Activated T-helper 2 cell treated with anti-CD3 and anti-CD28 coated beads, Interferon-gamma antibody, Interleukin-2, Interleukin-4, amounts not matched to agents 10 μg/mL and 5 μg/mL and 100 μg/mL, durations not matched to agents 14 hours and 24 hours and 36 hours (primary cell): Measurements from ENCODE around the gene CHAF1B. TPM values are rescaled to one million over a fixed set of nuclear protein-coding genes. Genes with fewer than 3 reads are reported as not detected.
"Not testable (repeated sequence)": the region's sequence is repeated elsewhere in the genome, so short reads cannot be mapped to it uniquely, and the experiment has no call there.

Source experiments
- DNase-seq: peaks from one replicate; pipeline ENCODE4 v3.0.0; 2021; ENCODE audit warnings: low spot score
- H3K27ac Mint-ChIP-seq: one replicate; pipeline ENCODE4 v1.8.0; 2021; ENCODE audit warnings: mixed read lengths
- H3K27me3 Mint-ChIP-seq: one replicate; pipeline ENCODE4 v1.8.0; 2021; ENCODE audit warnings: low read depth, mixed read lengths
- H3K36me3 Mint-ChIP-seq: one replicate; pipeline ENCODE4 v1.8.0; 2021; ENCODE audit warnings: low read depth, mixed read lengths
- H3K4me1 Mint-ChIP-seq: one replicate; pipeline ENCODE4 v1.8.0; 2021; ENCODE audit warnings: low read depth, mixed read lengths
- H3K4me3 Mint-ChIP-seq: one replicate; pipeline ENCODE4 v1.8.0; 2021; ENCODE audit warnings: low read depth, mild to moderate bottlenecking, moderate library complexity, mixed read lengths
- H3K9me3 Mint-ChIP-seq: one replicate; pipeline ENCODE4 v1.8.0; 2021; ENCODE audit warnings: mixed read lengths
- intact Hi-C: fragments of 100-400 bp; cut with micrococcal nuclease; formaldehyde crosslinking; loops from one replicate; pipeline ENCODE4 v1.15.1; 2023
- total RNA-seq: library from RNA; stranded (reverse); gene quantifications from 2 replicates; pipeline ENCODE4 v1.2.3, GENCODE V29; 2022

The CHAF1B gene
- 34.2 and 35.8 TPM in 2 replicates for total RNA-seq

DNA sequence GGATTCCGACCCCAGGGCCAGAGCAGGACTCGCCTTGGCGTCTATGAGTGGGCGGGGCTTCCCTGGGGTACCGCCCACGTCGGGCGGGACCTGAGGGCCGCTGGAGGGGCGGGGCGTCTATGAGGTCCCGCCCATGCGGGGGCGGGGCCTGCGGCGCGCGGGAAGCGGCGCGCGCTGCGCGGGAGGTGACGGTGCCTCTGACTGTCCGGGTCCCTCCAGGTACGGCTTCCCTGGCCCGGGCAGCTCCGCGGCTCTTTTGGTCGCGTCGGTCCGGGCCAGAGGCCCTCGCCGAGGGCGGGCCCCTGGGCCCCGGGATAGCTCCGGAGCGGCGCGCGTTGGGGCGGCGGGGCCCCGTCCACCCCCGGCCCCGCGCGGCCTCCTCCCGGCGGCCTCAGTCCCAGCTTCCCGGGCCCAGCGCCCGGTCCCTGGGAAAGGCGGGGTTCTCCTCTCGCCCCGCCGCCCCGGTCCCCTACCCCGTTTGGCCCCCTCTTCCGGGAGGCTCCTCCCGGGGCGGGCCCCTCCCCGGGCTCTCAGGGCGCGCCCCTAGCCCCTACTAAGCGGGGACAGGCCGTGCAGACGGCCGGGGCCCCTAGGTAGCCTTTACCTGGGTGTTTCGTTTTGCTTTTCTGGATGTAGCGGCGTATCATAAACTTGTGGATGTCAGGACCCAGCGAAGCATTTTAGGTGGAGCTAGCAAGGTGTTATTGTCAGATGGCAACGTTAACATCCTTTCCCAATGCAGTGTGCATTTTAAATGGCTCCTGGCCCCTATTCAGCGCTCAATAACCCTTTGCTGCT is at the start of gene CHAF1B:
Gene CHAF1B, plus strand, starts transcription at position 160 of the 798 bp plus-strand sequence. CDS start 745 bp downstream, outside the sequence.
- intact Hi-C loops: loop anchor here (5.0 kb wide), 1 partner anchor 228 kb away; the partner anchor contains the start of gene DOP1B
- Mint-ChIP-seq H3K4me3 (peak within 1 kb of the TSS; percentile 82), H3K27me3 (no peaks in the 10 kb centered on the region), H3K27ac (peak within 1 kb of the TSS; percentile 53), H3K9me3 (no peaks in the 10 kb centered on the region), H3K36me3 (peaks cover 25% of the 10 kb centered on the region), H3K4me1 (peaks cover 24% of the 10 kb centered on the region)
- DNase-seq: peak; percentile 83

DNA sequence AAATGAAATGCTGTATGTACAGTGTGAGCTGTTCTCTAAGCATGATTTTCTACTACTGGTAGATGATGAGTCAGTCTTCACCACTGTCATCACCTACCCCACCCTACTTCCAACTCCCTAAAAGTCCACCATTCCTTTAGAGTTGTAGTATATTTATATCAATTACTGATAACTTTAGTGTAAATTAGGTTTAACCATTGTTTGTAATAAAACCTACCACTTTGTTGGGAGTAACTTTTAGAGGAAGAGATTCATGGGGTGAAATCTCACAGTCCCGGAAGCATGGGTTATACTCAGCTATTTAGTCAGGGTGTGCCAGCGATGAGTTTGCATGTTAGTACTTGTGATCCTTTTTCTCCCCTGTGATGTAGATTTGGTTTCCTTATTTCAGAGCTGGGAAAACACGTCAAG is 48.1 kb upstream of the CHAF1B start:
- H3K4me1 Mint-ChIP-seq: peaks cover 9% of the 10 kb centered on the region
- H3K27me3 Mint-ChIP-seq: no peaks in the 10 kb centered on the region
- H3K36me3 Mint-ChIP-seq: peaks cover 52% of the 10 kb centered on the region
- no peak for DNase-seq
- no peak overlapping the region for H3K4me3 Mint-ChIP-seq
- no peak overlapping the region for H3K27ac Mint-ChIP-seq
- intact Hi-C loops: no loop called here
- no peaks in the 10 kb centered on the region for H3K9me3 Mint-ChIP-seq

DNA sequence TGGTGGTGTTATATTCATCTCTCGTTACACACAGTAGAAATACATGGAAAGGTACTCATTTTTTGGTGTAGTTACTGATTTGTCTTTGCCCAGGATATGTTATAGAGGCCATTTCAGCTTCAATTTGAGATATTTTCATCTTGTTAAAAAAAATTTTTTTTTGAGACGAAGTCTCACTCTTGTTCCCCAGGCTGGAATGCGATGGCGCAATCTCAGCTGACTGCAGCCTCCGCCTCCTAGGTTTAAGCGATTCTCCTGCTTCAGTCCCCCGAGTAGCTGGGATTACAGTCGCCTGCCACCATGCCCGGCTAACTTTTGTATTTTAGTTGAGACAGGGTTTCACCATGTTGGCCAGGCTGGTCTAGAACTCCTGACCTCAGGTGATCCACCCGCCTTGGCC is 46.2 kb upstream of the CHAF1B start:
- peaks cover 5% of the 10 kb centered on the region for H3K4me1 Mint-ChIP-seq
- DNase-seq: no peak
- no peaks in the 10 kb centered on the region for H3K9me3 Mint-ChIP-seq
- peaks cover 52% of the 10 kb centered on the region for H3K36me3 Mint-ChIP-seq
- intact Hi-C loops: no loop called here
- H3K27ac Mint-ChIP-seq: no peak overlapping the region
- no peaks in the 10 kb centered on the region for H3K27me3 Mint-ChIP-seq
- H3K4me3 Mint-ChIP-seq: no peak overlapping the region

DNA sequence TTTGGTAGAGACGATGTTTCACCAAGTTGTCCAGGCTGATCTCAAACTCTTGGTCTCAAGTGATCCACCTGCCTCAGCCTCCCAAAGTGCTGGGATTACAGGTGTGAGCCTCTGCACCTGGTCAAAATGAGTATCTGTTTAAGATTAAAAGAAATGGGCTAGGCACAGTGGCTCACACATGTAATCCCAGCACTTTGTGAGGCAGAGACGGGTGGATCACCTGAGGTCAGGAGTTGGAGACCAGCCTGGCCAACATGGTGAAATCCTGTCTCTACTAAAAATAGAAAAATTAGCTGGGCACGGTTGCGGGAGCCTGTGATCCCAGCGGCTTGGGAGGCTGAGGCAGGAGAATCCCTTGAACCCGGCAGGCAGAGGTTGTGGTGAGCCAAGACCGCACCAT is 42.6 kb upstream of the CHAF1B start:
- H3K9me3 Mint-ChIP-seq, H3K4me1 Mint-ChIP-seq, intact Hi-C loops, H3K27ac Mint-ChIP-seq, H3K27me3 Mint-ChIP-seq, DNase-seq, H3K4me3 Mint-ChIP-seq: not testable (repeated sequence)
- peaks cover 56% of the 10 kb centered on the region for H3K36me3 Mint-ChIP-seq

DNA sequence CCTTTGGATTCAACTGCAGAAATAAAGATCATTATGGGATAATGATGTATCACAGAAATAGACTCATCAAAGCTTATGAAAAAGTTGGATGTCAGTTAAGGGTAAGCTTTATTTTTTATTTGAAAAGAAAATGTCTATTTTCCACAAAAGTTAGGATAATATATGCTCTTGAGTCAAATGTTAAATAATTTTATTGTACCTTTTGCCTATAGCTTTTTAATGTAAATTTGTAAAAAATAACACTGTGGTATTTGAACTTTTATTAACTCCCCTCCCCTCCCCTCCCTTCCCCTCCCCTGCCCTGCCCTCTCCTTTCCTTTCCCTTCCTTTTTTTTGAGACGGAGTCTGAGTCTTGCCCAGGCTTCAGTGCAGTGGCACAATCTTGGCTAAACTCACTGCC is 40.3 kb upstream of the CHAF1B start:
- peaks cover 3% of the 10 kb centered on the region for H3K4me1 Mint-ChIP-seq
- intact Hi-C loops: no loop called here
- no peaks in the 10 kb centered on the region for H3K27me3 Mint-ChIP-seq

DNA sequence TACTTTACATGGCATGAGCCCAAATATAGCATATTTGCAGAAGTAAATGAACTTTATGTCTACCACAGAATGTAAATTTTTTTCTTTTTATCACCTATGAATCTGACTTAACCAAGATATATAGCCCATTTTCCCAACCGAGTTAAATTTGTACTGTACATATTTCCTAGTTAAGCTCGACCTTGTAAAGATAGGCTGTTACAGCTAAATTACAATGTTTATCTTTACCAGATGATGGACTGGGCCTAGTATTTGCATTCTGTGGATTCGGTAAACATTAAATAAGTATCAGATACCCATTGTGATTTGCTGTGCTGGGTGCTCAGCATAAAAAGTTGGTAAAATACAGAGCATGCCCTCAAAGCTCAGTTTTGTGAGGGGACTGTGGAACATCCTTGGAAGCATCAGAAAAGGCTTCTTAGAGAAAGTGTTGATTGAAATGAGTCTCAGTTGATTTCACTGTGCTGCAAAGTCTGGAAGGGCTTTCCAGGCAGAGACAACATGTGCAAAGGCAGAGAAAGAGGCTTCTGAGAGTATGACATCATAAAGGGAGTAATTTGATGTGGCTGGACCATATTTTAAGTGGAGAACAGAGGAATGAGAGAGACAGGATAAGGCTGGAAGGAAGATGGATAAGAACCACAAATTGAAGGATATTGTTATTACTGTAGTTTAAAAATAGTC is 37.8 kb upstream of the CHAF1B start:
- Mint-ChIP-seq H3K4me1 (peaks cover 3% of the 10 kb centered on the region), H3K9me3 (no peaks in the 10 kb centered on the region), H3K4me3 (no peak overlapping the region), H3K27ac (no peak overlapping the region), H3K27me3 (no peaks in the 10 kb centered on the region), H3K36me3 (peaks cover 58% of the 10 kb centered on the region)
- intact Hi-C loops: no loop called here
- DNase-seq: no peak

More for the DNA sequence above, 40.3 kb upstream of the CHAF1B start:
- H3K27ac Mint-ChIP-seq: no peak overlapping the region
- H3K36me3 Mint-ChIP-seq: peaks cover 52% of the 10 kb centered on the region
- no peak for DNase-seq
- H3K4me3 Mint-ChIP-seq: no peak overlapping the region
- no peaks in the 10 kb centered on the region for H3K9me3 Mint-ChIP-seq

DNA sequence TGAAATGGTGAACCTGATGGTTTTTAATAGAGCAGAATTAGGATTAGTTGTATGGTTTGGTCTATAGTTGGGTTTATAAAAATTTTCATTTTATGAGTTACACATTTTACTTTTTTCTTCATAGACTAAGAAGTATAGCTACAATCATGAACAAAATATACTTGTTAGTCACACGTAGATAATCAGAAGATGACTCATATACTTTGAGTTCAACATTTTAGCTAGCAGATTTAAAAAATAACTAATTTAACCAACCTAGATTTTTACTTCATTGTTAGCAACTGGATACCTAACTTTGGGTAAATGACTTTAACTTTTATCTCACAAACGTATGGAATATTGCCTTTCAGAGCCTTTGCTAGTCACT is 37.2 kb upstream of the CHAF1B start:
- H3K9me3 Mint-ChIP-seq: no peaks in the 10 kb centered on the region
- peaks cover 3% of the 10 kb centered on the region for H3K4me1 Mint-ChIP-seq
- no peak overlapping the region for H3K4me3 Mint-ChIP-seq
- intact Hi-C loops: no loop called here
- peaks cover 61% of the 10 kb centered on the region for H3K36me3 Mint-ChIP-seq
- no peak overlapping the region for H3K27ac Mint-ChIP-seq
- DNase-seq: no peak
- H3K27me3 Mint-ChIP-seq: no peaks in the 10 kb centered on the region

DNA sequence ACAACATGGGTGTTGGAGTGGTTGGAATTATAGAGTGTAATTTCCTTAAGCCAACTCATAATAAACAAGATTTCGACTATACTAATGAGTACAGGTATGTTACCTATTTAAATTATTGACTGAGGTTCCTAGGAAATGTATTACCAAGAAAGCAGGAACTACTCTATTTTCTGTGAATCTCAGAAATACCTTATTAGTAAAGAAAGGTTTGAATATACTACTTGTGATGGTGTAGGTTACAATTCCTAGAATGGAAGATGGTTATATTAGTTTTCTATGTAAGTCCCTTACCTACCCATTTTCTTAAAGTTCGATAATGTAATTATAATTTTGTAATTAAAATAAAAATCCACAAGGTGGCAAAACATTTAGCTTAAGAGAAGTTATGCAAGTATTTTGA is 35.9 kb upstream of the CHAF1B start:
- no peak overlapping the region for H3K27ac Mint-ChIP-seq
- H3K4me3 Mint-ChIP-seq: no peak overlapping the region
- H3K27me3 Mint-ChIP-seq: no peaks in the 10 kb centered on the region
- H3K4me1 Mint-ChIP-seq: peaks cover 3% of the 10 kb centered on the region
- DNase-seq: no peak
- no peaks in the 10 kb centered on the region for H3K9me3 Mint-ChIP-seq
- H3K36me3 Mint-ChIP-seq: peaks cover 60% of the 10 kb centered on the region
- intact Hi-C loops: no loop called here

DNA sequence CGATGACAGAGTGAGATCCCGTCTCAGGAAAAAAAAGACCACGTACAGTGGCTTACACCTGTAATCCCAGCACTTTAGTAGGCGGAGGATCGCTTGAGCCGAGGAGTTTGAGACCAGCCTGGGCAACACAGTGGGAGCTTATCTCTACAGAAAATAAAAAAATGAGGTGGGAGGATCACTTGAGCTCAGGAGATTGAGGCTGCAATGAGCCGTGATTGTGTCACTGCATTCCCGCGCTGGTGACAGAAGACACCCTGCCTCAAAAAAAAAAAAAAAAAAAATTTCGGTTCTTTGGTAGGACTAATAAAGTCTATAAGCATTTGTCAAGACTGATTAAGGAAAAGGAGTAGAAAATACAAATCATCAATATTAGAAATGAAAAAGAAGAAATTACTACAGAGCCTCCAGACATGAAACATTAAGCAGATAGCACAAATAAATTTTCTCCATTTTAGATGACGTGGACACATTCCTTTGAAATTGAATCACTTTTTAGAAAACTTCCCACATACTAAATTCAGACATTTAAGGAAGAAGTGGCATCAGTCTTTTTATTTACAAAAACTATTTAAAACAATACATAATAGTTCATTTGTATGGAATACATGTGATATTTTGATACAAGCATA is 34.8 kb upstream of the CHAF1B start:
- no peak overlapping the region for H3K4me3 Mint-ChIP-seq
- H3K9me3 Mint-ChIP-seq: no peaks in the 10 kb centered on the region
- intact Hi-C loops: no loop called here
- H3K36me3 Mint-ChIP-seq: peaks cover 59% of the 10 kb centered on the region
- H3K4me1 Mint-ChIP-seq: peaks cover 3% of the 10 kb centered on the region
- no peak for DNase-seq
- H3K27ac Mint-ChIP-seq: no peak overlapping the region
- no peaks in the 10 kb centered on the region for H3K27me3 Mint-ChIP-seq

DNA sequence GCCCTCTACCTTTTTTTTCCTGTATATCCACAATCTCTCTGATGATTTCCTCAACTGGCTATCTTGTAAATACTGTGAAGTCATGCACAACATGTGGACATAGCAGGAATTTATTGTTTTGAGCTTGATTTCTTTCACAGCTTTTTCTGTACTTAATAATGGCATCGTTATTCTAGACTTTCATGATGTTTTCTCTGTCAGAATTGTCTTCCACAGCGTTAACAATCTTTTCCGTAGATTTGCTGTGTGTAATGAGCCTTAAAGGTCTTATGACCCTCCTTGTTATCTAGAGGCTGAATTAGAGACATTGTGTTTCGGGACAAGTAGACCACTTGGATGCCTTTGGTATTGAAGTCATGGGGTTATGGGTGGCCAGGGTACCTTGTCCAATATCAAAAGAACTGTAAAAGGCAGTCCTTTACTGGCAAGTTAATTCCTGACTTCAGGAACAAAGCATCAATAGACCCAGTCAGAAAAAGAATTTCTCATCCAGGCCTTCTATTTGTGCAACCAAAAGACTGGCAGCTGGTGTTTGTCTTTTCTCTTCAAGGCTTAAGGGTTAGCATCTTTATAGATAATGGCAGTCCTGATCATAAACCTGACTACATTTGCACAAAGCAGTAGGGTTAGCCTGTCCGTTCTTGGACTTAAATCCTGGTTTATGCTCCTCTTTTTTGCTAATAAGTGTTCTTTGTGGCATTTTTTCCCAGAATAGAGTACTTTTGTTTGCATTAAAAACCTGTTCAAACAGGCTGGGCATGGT is 30.1 kb upstream of the CHAF1B start:
- intact Hi-C loops: no loop called here
- Mint-ChIP-seq H3K4me3 (no peak overlapping the region), H3K27ac (no peak overlapping the region), H3K4me1 (no peaks in the 10 kb centered on the region), H3K9me3 (no peaks in the 10 kb centered on the region), H3K36me3 (peaks cover 39% of the 10 kb centered on the region), H3K27me3 (no peaks in the 10 kb centered on the region)
- no peak for DNase-seq

DNA sequence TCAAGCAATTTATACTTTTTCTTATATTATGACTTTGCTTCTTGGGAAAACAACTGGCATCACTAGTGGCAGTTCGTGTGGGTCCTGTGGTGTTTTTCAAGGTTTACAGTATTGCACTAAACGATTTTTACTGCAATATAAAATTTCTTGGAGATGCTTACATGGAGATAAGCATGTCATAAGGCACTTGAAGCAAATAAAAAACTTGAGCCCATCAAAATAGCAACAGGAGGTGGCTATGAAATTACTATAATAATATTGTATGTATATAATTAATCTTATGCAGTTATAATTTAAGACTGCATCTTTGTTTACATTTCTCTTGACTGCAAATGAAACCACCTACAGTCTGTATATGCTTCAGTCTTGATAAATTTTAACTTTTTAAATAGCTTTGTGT is 29.3 kb upstream of the CHAF1B start:
- no peak for DNase-seq
- Mint-ChIP-seq H3K4me3 (no peak overlapping the region), H3K4me1 (no peaks in the 10 kb centered on the region), H3K36me3 (peaks cover 41% of the 10 kb centered on the region), H3K9me3 (no peaks in the 10 kb centered on the region), H3K27me3 (no peaks in the 10 kb centered on the region), H3K27ac (no peak overlapping the region)
- intact Hi-C loops: no loop called here

DNA sequence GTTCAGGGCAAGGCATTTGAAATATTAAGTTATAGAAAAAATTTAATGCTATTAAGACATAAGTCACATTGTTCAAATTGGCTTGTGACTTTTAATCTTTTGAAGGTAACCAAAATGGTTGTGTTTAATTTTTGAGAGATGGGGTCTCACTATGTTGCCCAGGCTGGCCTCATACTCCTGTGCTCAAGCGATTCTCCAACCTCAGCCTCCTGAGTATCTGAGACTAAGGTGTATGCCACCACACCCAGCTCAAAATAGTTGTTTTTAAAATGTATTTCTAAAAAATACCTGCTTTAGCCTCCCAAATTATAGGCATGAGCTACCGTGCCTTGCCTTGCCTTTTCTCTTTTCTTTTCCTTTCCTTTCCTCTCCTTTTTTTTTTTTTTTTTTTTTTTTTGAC is 26.0 kb upstream of the CHAF1B start:
- Mint-ChIP-seq H3K4me3 (no peak overlapping the region), H3K27me3 (no peaks in the 10 kb centered on the region), H3K27ac (no peak overlapping the region), H3K36me3 (peaks cover 53% of the 10 kb centered on the region), H3K4me1 (no peaks in the 10 kb centered on the region), H3K9me3 (no peaks in the 10 kb centered on the region)
- intact Hi-C loops: no loop called here
- no peak for DNase-seq
